GM23338 (cell line): Measurements from ENCODE around the gene AKAP13. TPM values are rescaled to one million over a fixed set of nuclear protein-coding genes. Genes with fewer than 3 reads are reported as not detected.

Experiments
- ATAC-seq: fragments of 200-7000 bp; cut with Tn5 transposase; 3 replicates; pipeline ENCODE4 v1.9.1; 2020
- DNase-seq: peaks from one replicate; pipeline ENCODE4 v3.0.0-alpha.2; 2015; ENCODE audit warnings: low spot score
- H2AFZ ChIP-seq: fragments of 200-600 bp; sonication (generic); 2 replicates; pipeline ENCODE4 v1.8.0; 2016; ENCODE audit warnings: antibody characterized with exemption, mild to moderate bottlenecking, moderate library complexity
- H3F3A ChIP-seq: fragments of 200-600 bp; sonication (generic); replicated peaks from 2 replicates; pipeline ENCODE4 v1.8.0; 2017; ENCODE audit warnings: antibody characterized with exemption, mixed run types, low read depth
- H3K27ac ChIP-seq: fragments of 200-600 bp; sonication (generic); 2 replicates; pipeline ENCODE4 v1.6.1; 2016; ENCODE audit warnings: low read depth
- H3K27me3 ChIP-seq: fragments of 200-600 bp; sonication (generic); 2 replicates; pipeline ENCODE4 v1.8.0; 2016; ENCODE audit warnings: mild to moderate bottlenecking, mixed run types, moderate library complexity; ENCODE audit not compliant: insufficient read depth
- H3K36me3 ChIP-seq: fragments of 200-600 bp; sonication (generic); 2 replicates; pipeline ENCODE4 v1.8.0; 2016; ENCODE audit warnings: mild to moderate bottlenecking; ENCODE audit not compliant: insufficient read depth
- H3K4me1 ChIP-seq: fragments of 200-600 bp; sonication (generic); 2 replicates; pipeline ENCODE4 v1.8.0; 2016; ENCODE audit warnings: mild to moderate bottlenecking, moderate library complexity; ENCODE audit not compliant: insufficient read depth
- H3K4me2 ChIP-seq: fragments of 200-600 bp; sonication (generic); 2 replicates; pipeline ENCODE4 v1.7.1; 2017; ENCODE audit warnings: mixed run types
- H3K4me3 ChIP-seq: fragments of 200-600 bp; sonication (generic); 2 replicates; pipeline ENCODE4 v1.6.1; 2016; ENCODE audit warnings: mixed run types
- H3K79me2 ChIP-seq: fragments of 200-600 bp; sonication (generic); replicated peaks from 2 replicates; pipeline ENCODE4 v1.8.0; 2017; ENCODE audit warnings: mild to moderate bottlenecking; ENCODE audit not compliant: insufficient read depth
- H3K9me2 ChIP-seq: fragments of 200-600 bp; sonication (generic); 2 replicates; pipeline ENCODE4 v1.8.0; 2017; ENCODE audit not compliant: insufficient read depth
- H4K20me1 ChIP-seq: fragments of 200-600 bp; sonication (generic); replicated peaks from 2 replicates; pipeline ENCODE4 v1.8.0; 2017; ENCODE audit warnings: mild to moderate bottlenecking; ENCODE audit not compliant: insufficient read depth
- H3K27ac Mint-ChIP-seq: 2 replicates; pipeline ENCODE4 v1.8.0; 2020; ENCODE audit warnings: inconsistent platforms, mild to moderate bottlenecking, moderate library complexity, mixed read lengths
- H3K27me3 Mint-ChIP-seq: 3 replicates; pipeline ENCODE4 v1.8.0; 2022; ENCODE audit warnings: low read depth, mild to moderate bottlenecking, moderate library complexity, mixed read lengths, inconsistent platforms; ENCODE audit not compliant: insufficient read depth, poor library complexity
- H3K36me3 Mint-ChIP-seq: 3 replicates; pipeline ENCODE4 v1.8.0; 2021; ENCODE audit warnings: low read depth, mild to moderate bottlenecking, inconsistent platforms, moderate library complexity, mixed read lengths
- H3K4me1 Mint-ChIP-seq: 3 replicates; pipeline ENCODE4 v1.8.0; 2020; ENCODE audit warnings: mild to moderate bottlenecking, inconsistent platforms, mixed read lengths
- H3K4me3 Mint-ChIP-seq: 3 replicates; pipeline ENCODE4 v1.8.0; 2021; ENCODE audit warnings: moderate library complexity, mild to moderate bottlenecking, inconsistent platforms, mixed read lengths
- H3K9me3 Mint-ChIP-seq: 3 replicates; pipeline ENCODE4 v1.8.0; 2020; ENCODE audit warnings: moderate library complexity, mild to moderate bottlenecking, inconsistent platforms, mixed read lengths
- CTCF ChIP-seq, 2 experiments: fragments of 200-600 bp in 1 of 2; sonication (generic) in 1 of 2; conservative IDR thresholded peaks; 2 replicates each; pipeline versions ENCODE4 v1.5.1 to v1.6.1; 2016 to 2017; ENCODE audit warnings: antibody characterized with exemption in 2 of 2, low read depth in 2 of 2, mild to moderate bottlenecking in 2 of 2, moderate library complexity in 1 of 2
- ETS1 ChIP-seq: IDR thresholded peaks from 2 replicates; pipeline ENCODE4 v1.6.1; 2016; ENCODE audit warnings: antibody characterized with exemption
- EZH2 ChIP-seq: fragments of 200-600 bp; sonication (generic); IDR thresholded peaks from one replicate; pipeline ENCODE4 v1.8.0; 2017; ENCODE audit warnings: antibody characterized with exemption, mild to moderate bottlenecking, low read depth; ENCODE audit not compliant: unreplicated experiment
- EZH2phosphoT487 ChIP-seq: fragments of 200-600 bp; sonication (generic); IDR thresholded peaks from one replicate; pipeline ENCODE4 v1.8.1; 2018; ENCODE audit warnings: antibody characterized with exemption; ENCODE audit not compliant: unreplicated experiment
- JUNB ChIP-seq: IDR thresholded peaks from one replicate; pipeline ENCODE4 v1.6.1; 2016; ENCODE audit warnings: antibody characterized with exemption; ENCODE audit not compliant: unreplicated experiment
- NANOG ChIP-seq: IDR thresholded peaks from 2 replicates; pipeline ENCODE4 v1.6.1; 2016; ENCODE audit warnings: antibody characterized with exemption, borderline replicate concordance
- POLR2AphosphoS5 ChIP-seq: IDR thresholded peaks from 2 replicates; pipeline ENCODE4 v1.6.1; 2016; ENCODE audit warnings: antibody characterized with exemption, low read depth
- ZNF331 ChIP-seq: fragments of 250-450 bp; sonication (Bioruptor Pico); IDR thresholded peaks from 2 replicates; pipeline ENCODE4 v1.5.0; 2020; ENCODE audit warnings: low read depth, mild to moderate bottlenecking, moderate library complexity
- ZNF462 ChIP-seq: fragments of 250-450 bp; sonication (Bioruptor Pico); IDR thresholded peaks from 2 replicates; pipeline ENCODE4 v1.5.0; 2020; ENCODE audit warnings: mild to moderate bottlenecking, moderate library complexity
- polyA plus RNA-seq: library from polyadenylated mRNA; unstranded; fragments of >200 nt; fragmentation: Nextera tagmentation; extraction: Ambion mirVana; gene quantifications from 2 replicates; pipeline ENCODE4 v1.2.1, GENCODE V29; 2016
- total RNA-seq: library from RNA; depleted of rRNA; stranded (reverse); fragments of >200 nt; shearing (Covaris generic); gene quantifications from 2 replicates; pipeline ENCODE4 v1.2.3, GENCODE V29; 2014
- TF ChIP-seq, protein P1 (sequence below): IDR thresholded peaks from one replicate; pipeline ENCODE4 v1.6.1; 2018; ENCODE audit warnings: antibody characterized with exemption; ENCODE audit not compliant: unreplicated experiment

AKAP13 gene
- total and polyA plus RNA-seq, 2 experiments from 2014 or later, result 46.2 to 60.7 TPM

DNA sequence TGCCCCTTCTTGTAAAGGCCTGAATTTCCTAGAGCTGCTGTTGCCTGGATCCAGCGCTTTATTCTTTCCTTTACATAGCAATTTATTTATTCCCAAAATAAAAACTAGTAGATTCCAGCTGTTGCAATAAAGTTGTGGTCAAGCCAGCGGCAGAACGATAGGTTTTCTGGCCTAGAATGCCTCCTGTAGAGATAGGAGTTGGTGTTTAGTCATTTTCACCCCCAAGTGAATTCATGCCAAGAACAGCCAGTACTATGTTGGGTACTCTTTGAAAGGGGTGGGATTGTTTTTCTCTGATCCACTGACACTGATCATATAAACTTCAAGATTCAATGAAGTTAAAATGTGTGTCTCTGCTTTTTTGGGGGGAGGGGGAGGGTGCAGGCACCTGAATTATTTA lies 344.6 kb downstream of the AKAP13 start:
- Histone ChIP-seq H4K20me1 (peaks cover 3% of the 10 kb centered on the region; the same call in 1 of the 2 replicates), H3K27me3 (no peaks in the 10 kb centered on the region), H3K79me2 (no peaks in the 10 kb centered on the region), H3K4me3 (no peak overlapping the region), H3K36me3 (peaks cover 5% of the 10 kb centered on the region; the same call in 1 of the 2 replicates), H2AFZ (no peak overlapping the region), H3K27ac (no peak overlapping the region), H3K4me1 (no peaks in the 10 kb centered on the region), H3K4me2 (no peak overlapping the region), H3K9me2 (no peaks in the 10 kb centered on the region), H3F3A (0 out of 2 replicates have a peak, but pooled peaks cover 7% of the 10 kb centered on the region)
- Mint-ChIP-seq H3K4me3 (no peak overlapping the region), H3K4me1 (no peaks in the 10 kb centered on the region; the same call in 2 of the 3 replicates), H3K27me3 (no peaks in the 10 kb centered on the region), H3K36me3 (peaks cover 27% of the 10 kb centered on the region; the same call in 2 of the 3 replicates), H3K27ac (no peak overlapping the region), H3K9me3 (no peaks in the 10 kb centered on the region)
- no peak for ATAC-seq
- TF ChIP-seq ZNF331 (no peak), EZH2phosphoT487 (no peak), ETS1 (no peak), EZH2 (no peak), POLR2AphosphoS5 (no peak), JUNB (no peak), CTCF (conservative IDR thresholded peaks at IDR 0.05; ENCODE audit: low read depth in 2 of 2) (no peak), ZNF462 (CRISPR knock-in tag) (no peak), NANOG (no peak)
- TF ChIP-seq, protein P1, sequence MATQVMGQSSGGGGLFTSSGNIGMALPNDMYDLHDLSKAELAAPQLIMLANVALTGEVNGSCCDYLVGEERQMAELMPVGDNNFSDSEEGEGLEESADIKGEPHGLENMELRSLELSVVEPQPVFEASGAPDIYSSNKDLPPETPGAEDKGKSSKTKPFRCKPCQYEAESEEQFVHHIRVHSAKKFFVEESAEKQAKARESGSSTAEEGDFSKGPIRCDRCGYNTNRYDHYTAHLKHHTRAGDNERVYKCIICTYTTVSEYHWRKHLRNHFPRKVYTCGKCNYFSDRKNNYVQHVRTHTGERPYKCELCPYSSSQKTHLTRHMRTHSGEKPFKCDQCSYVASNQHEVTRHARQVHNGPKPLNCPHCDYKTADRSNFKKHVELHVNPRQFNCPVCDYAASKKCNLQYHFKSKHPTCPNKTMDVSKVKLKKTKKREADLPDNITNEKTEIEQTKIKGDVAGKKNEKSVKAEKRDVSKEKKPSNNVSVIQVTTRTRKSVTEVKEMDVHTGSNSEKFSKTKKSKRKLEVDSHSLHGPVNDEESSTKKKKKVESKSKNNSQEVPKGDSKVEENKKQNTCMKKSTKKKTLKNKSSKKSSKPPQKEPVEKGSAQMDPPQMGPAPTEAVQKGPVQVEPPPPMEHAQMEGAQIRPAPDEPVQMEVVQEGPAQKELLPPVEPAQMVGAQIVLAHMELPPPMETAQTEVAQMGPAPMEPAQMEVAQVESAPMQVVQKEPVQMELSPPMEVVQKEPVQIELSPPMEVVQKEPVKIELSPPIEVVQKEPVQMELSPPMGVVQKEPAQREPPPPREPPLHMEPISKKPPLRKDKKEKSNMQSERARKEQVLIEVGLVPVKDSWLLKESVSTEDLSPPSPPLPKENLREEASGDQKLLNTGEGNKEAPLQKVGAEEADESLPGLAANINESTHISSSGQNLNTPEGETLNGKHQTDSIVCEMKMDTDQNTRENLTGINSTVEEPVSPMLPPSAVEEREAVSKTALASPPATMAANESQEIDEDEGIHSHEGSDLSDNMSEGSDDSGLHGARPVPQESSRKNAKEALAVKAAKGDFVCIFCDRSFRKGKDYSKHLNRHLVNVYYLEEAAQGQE, result no peak
- no peak for DNase-seq
